Cardiac fibroblast (primary cell): ENCODE data around the gene GPC6.

Source experiments
- DNase-seq, 2 donors: peaks; one replicate each; pipeline versions ENCODE4 v3.0.0 to v3.0.0-alpha.2; 2010; ENCODE audit warnings: low read depth in 2 of 2
- H3K4me3 ChIP-seq, 2 donors: replicated peaks in 1 of 2; 1 replicate in 1 of 2; 2 replicates in 1 of 2; pipeline ENCODE4 v1.5.1; 2011; ENCODE audit warnings: low read depth in 2 of 2, low read length in 2 of 2, mild to moderate bottlenecking in 2 of 2, moderate library complexity in 1 of 2
- CTCF ChIP-seq: IDR thresholded peaks from one replicate; pipeline ENCODE4 v1.5.1; 2011; ENCODE audit warnings: low read depth, mild to moderate bottlenecking, low read length, inconsistent platforms

The GPC6 gene

GRCh38 chr13:93368718-93369117 lies 142.1 kb downstream of the GPC6 start:
- TF ChIP-seq CTCF, result no peak
- H3K4me3 ChIP-seq, result no peak overlapping the region
- DNase-seq, result no peak

- no peak for DNase-seq
- no peak overlapping the region for H3K4me3 ChIP-seq
- no peak for TF ChIP-seq CTCF
These were observed 146.2 kb downstream of the GPC6 start for GRCh38 chr13:93372856-93373255.

- TF ChIP-seq CTCF, result no peak
- DNase-seq, result no peak
- no peak overlapping the region for H3K4me3 ChIP-seq
These were observed 148.9 kb downstream of the GPC6 start for GRCh38 chr13:93375491-93375890.

- no peak for TF ChIP-seq CTCF
- H3K4me3 ChIP-seq, result no peak overlapping the region
- DNase-seq, result no peak
These were observed 150.6 kb downstream of the GPC6 start for GRCh38 chr13:93377196-93377595.

- H3K4me3 ChIP-seq, result no peak overlapping the region
- no peak for TF ChIP-seq CTCF
- no peak for DNase-seq
These were observed 151.6 kb downstream of the GPC6 start for GRCh38 chr13:93378184-93378583.

- no peak for DNase-seq
- H3K4me3 ChIP-seq, result no peak overlapping the region
- no peak for TF ChIP-seq CTCF
These were observed 159.5 kb downstream of the GPC6 start for GRCh38 chr13:93386116-93386515.

GRCh38 chr13:93388701-93389100 lies 162.1 kb downstream of the GPC6 start:
- H3K4me3 ChIP-seq, result no peak overlapping the region
- DNase-seq, result peak; percentile 43 to 47
- no peak for TF ChIP-seq CTCF
